ENCODE data around the gene FGF3.

Gene FGF3

GRCh38 chr11:69822676-69823494 is 3.7 kb upstream of the FGF3 start:
- no peak for DNase-seq

- no peak for DNase-seq
Measured at GRCh38 chr11:69821511-69822040, 2.4 kb upstream of the FGF3 start.

- DNase-seq = no peak
Measured at GRCh38 chr11:69820441-69820840, 1.2 kb upstream of the FGF3 start.

GRCh38 chr11:69819541-69820070 is 390 bp upstream of the FGF3 start:
- no peak for DNase-seq

GRCh38 chr11:69818231-69818602 is 999 bp downstream of the FGF3 start:
- no peak for DNase-seq

- no peak for DNase-seq
Measured at GRCh38 chr11:69817265-69818230, 1.7 kb downstream of the FGF3 start.

- DNase-seq = no peak
Measured at GRCh38 chr11:69816671-69817070, 2.5 kb downstream of the FGF3 start.

- DNase-seq = no peak
Measured at GRCh38 chr11:69815973-69816372, 3.2 kb downstream of the FGF3 start.

GRCh38 chr11:69814902-69815301 is 4.3 kb downstream of the FGF3 start:
- DNase-seq = no peak

- DNase-seq = no peak
Measured at GRCh38 chr11:69814411-69814810, 4.8 kb downstream of the FGF3 start.

GRCh38 chr11:69813839-69814238 is 5.4 kb downstream of the FGF3 start:
- DNase-seq = no peak

- DNase-seq = no peak
Measured at GRCh38 chr11:69812946-69813345, 6.3 kb downstream of the FGF3 start.

GRCh38 chr11:69812256-69812655 is 7.0 kb downstream of the FGF3 start:
- no peak for DNase-seq

GRCh38 chr11:69811431-69811830 is 7.8 kb downstream of the FGF3 start:
- no peak for DNase-seq

GRCh38 chr11:69810289-69811118 is 8.7 kb downstream of the FGF3 start:
- no peak for DNase-seq

GRCh38 chr11:69808667-69809086 is 10.5 kb downstream of the FGF3 start:
- DNase-seq = no peak

GRCh38 chr11:69807106-69807815 is 12.0 kb downstream of the FGF3 start:
- DNase-seq = no peak

GRCh38 chr11:69804769-69805508 is 14.3 kb downstream of the FGF3 start:
- no peak for DNase-seq

GRCh38 chr11:69803604-69804218 is 15.5 kb downstream of the FGF3 start:
- DNase-seq = no peak

GRCh38 chr11:69803022-69803421 is 16.2 kb downstream of the FGF3 start:
- DNase-seq = no peak

- DNase-seq = no peak
Measured at GRCh38 chr11:69802590-69802989, 16.6 kb downstream of the FGF3 start.

Measured in NCI-H748 treated with DMSO at 0.1 percent for 48 hours (cell line).